HepG2 (cell line): ENCODE results near the gene ZC3H18. TPM values are rescaled to one million over a fixed set of nuclear protein-coding genes. Genes with fewer than 3 reads are reported as not detected.

Experiments used
- CHCHD3 ChIP-seq: sonication (generic); formaldehyde crosslinking; IDR thresholded peaks from 2 replicates; pipeline ENCODE4 v1.8.0; 2022; ENCODE audit warnings: mild to moderate bottlenecking, missing genetic modification reagents, moderate library complexity
- CHD4 ChIP-seq: fragments of 200-600 bp; sonication (generic); IDR thresholded peaks from 2 replicates; pipeline ENCODE4 v1.7.0; 2017; ENCODE audit warnings: mild to moderate bottlenecking, low read length, borderline replicate concordance
- FOXC1 ChIP-seq: sonication (generic); formaldehyde crosslinking; IDR thresholded peaks from 2 replicates; pipeline ENCODE4 v1.8.0; 2022; ENCODE audit warnings: mild to moderate bottlenecking, missing genetic modification reagents, borderline replicate concordance
- HOXA5 ChIP-seq: sonication (generic); formaldehyde crosslinking; IDR thresholded peaks from 2 replicates; pipeline ENCODE4 v1.4.0; 2020; ENCODE audit warnings: missing genetic modification reagents
- KLF15 ChIP-seq: sonication (generic); formaldehyde crosslinking; IDR thresholded peaks from 2 replicates; pipeline ENCODE4 v1.8.1; 2023; ENCODE audit warnings: borderline replicate concordance, mild to moderate bottlenecking, inconsistent platforms, missing genetic modification reagents, mixed read lengths
- MEIS2 ChIP-seq: sonication (generic); formaldehyde crosslinking; IDR thresholded peaks from 2 replicates; pipeline ENCODE4 v1.9.0; 2021; ENCODE audit warnings: mild to moderate bottlenecking, missing genetic modification reagents
- NKX3-1 ChIP-seq: sonication (generic); formaldehyde crosslinking; IDR thresholded peaks from 2 replicates; pipeline ENCODE4 v1.5.0; 2020; ENCODE audit warnings: missing genetic modification reagents
- TAF15 ChIP-seq: fragments of 200-400 bp; formaldehyde crosslinking; IDR thresholded peaks from one replicate; pipeline ENCODE4 v1.6.1; 2018; ENCODE audit warnings: mild to moderate bottlenecking, low read depth, low read length; ENCODE audit not compliant: poor library complexity, severe bottlenecking
- TARDBP ChIP-seq: sonication (generic); formaldehyde crosslinking; IDR thresholded peaks from 2 replicates; pipeline ENCODE4 v1.8.0; 2022; ENCODE audit warnings: mild to moderate bottlenecking, missing genetic modification reagents
- ZNF101 ChIP-seq: sonication (generic); formaldehyde crosslinking; IDR thresholded peaks from 2 replicates; pipeline ENCODE4 v1.4.0; 2020; ENCODE audit warnings: mild to moderate bottlenecking, low read depth, missing genetic modification reagents, borderline replicate concordance
- ZNF180 ChIP-seq: sonication (generic); formaldehyde crosslinking; IDR thresholded peaks from 2 replicates; pipeline ENCODE4 v1.4.0; 2020; ENCODE audit warnings: low read depth, missing genetic modification reagents, borderline replicate concordance
- ZNF251 ChIP-seq: sonication (generic); formaldehyde crosslinking; IDR thresholded peaks from 2 replicates; pipeline ENCODE4 v1.9.0; 2021; ENCODE audit warnings: mild to moderate bottlenecking, missing genetic modification reagents
- ZNF253 ChIP-seq: sonication (generic); formaldehyde crosslinking; IDR thresholded peaks from 2 replicates; pipeline ENCODE4 v1.8.0; 2022; ENCODE audit warnings: mild to moderate bottlenecking, missing genetic modification reagents, borderline replicate concordance
- ZNF317 ChIP-seq: sonication (generic); formaldehyde crosslinking; IDR thresholded peaks from 2 replicates; pipeline ENCODE4 v1.5.0; 2020; ENCODE audit warnings: mild to moderate bottlenecking, missing genetic modification reagents
- ZNF33B ChIP-seq: sonication (generic); formaldehyde crosslinking; IDR thresholded peaks from 2 replicates; pipeline ENCODE4 v1.5.1; 2020; ENCODE audit warnings: mild to moderate bottlenecking, missing genetic modification reagents
- ZNF510 ChIP-seq: sonication (generic); formaldehyde crosslinking; IDR thresholded peaks from 2 replicates; pipeline ENCODE4 v1.4.0; 2020; ENCODE audit warnings: low read depth, mild to moderate bottlenecking, missing genetic modification reagents
- ZNF547 ChIP-seq: sonication (generic); formaldehyde crosslinking; IDR thresholded peaks from 2 replicates; pipeline ENCODE4 v1.5.1; 2020; ENCODE audit warnings: mild to moderate bottlenecking, missing genetic modification reagents
- ZNF790 ChIP-seq: sonication (generic); formaldehyde crosslinking; IDR thresholded peaks from 2 replicates; pipeline ENCODE4 v1.8.0; 2022; ENCODE audit warnings: missing genetic modification reagents, mild to moderate bottlenecking, borderline replicate concordance
- polyA plus RNA-seq, 8 experiments: library from polyadenylated mRNA; depleted of rRNA in 3 of 8; stranded (reverse) in 7 of 8; unstranded in 1 of 8; fragments of >200 nt; fragmentation: Illumina TruSeq in 4 of 8; extraction: Trizol in 4 of 8; gene quantifications; 2 replicates each; pipeline versions ENCODE4 v1.2.1 to v1.2.3, GENCODE V29; 2011 to 2016; ENCODE audit warnings: low read depth in 4 of 8, missing spikeins in 1 of 8, mixed read lengths in 1 of 8; ENCODE audit not compliant: insufficient read depth in 1 of 8
- total RNA-seq, 5 experiments: library from RNA; depleted of rRNA; stranded (reverse); fragments of >200 nt; fragmentation: Illumina TruSeq; extraction: Trizol; gene quantifications; 2 replicates each; pipeline ENCODE4 v1.2.3, GENCODE V29; 2016; ENCODE audit warnings: low read depth in 1 of 5
- TF ChIP-seq, protein P1 (sequence below): sonication (generic); formaldehyde crosslinking; IDR thresholded peaks from 2 replicates; pipeline ENCODE4 v1.4.0; 2020; ENCODE audit warnings: missing genetic modification reagents
- TF ChIP-seq, protein P2 (sequence below): conservative IDR thresholded peaks from 2 replicates; pipeline ENCODE4 v1.6.1; 2018; ENCODE audit warnings: missing genetic modification reagents
- TF ChIP-seq, protein P3 (sequence below): sonication (generic); formaldehyde crosslinking; IDR thresholded peaks from 2 replicates; pipeline ENCODE4 v1.4.0; 2020; ENCODE audit warnings: missing genetic modification reagents, mild to moderate bottlenecking, borderline replicate concordance
- TF ChIP-seq, protein P4 (sequence below): sonication (generic); formaldehyde crosslinking; IDR thresholded peaks from 2 replicates; pipeline ENCODE4 v1.4.0; 2020; ENCODE audit warnings: missing genetic modification reagents, low read depth, mild to moderate bottlenecking, borderline replicate concordance
- TF ChIP-seq, protein P5 (sequence below): sonication (generic); formaldehyde crosslinking; IDR thresholded peaks from 2 replicates; pipeline ENCODE4 v1.8.1; 2023; ENCODE audit warnings: missing genetic modification reagents, mild to moderate bottlenecking, borderline replicate concordance

ZC3H18 gene
- total and polyA plus RNA-seq, 2 of the 13 experiments (the other 11 are each of a cell fraction or from before 2014, with no cell fraction given), result 11.2 to 27.4 TPM

DNA sequence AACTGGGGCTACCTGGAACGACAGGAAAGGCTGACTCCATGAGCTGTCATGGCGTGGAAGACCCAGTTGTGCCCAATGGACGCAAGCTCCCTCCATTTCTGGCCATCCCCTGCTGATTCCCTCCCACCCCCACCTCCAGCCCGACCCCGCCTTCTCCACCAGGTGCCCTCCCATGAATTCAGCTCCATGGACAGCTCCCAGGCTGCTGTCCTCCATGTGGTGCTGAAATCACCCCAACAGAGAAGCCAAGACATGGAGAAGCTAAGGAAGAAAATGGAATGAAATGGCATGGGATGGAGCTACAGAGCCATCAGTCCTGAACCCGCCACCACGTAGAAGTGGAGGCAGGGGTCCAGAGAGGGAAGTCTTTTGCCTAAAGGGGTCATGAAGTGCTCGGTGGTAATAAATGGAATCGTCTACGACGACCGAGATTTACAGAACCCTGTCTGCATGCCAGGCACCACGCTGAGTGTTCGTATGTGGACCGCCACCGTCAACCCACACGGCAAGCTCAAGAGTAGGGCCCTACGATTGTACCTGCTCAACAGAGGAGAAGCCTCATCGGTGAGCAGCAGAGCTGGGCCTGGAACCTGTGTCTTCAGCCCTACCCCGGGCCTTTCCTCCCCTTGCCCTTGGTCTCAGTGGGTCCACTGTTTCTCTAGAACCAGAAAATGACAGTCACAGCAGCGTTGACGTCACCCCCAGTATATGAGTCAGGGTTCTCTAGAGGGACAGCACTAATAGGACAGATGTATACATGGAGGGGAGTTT lies 9.3 kb upstream of the ZC3H18 start (continued):
- TF ChIP-seq, protein P1, sequence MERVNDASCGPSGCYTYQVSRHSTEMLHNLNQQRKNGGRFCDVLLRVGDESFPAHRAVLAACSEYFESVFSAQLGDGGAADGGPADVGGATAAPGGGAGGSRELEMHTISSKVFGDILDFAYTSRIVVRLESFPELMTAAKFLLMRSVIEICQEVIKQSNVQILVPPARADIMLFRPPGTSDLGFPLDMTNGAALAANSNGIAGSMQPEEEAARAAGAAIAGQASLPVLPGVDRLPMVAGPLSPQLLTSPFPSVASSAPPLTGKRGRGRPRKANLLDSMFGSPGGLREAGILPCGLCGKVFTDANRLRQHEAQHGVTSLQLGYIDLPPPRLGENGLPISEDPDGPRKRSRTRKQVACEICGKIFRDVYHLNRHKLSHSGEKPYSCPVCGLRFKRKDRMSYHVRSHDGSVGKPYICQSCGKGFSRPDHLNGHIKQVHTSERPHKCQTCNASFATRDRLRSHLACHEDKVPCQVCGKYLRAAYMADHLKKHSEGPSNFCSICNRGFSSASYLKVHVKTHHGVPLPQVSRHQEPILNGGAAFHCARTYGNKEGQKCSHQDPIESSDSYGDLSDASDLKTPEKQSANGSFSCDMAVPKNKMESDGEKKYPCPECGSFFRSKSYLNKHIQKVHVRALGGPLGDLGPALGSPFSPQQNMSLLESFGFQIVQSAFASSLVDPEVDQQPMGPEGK, result peak; percentile 93
- TF ChIP-seq ZNF510 (CRISPR knock-in tag), result peak; percentile 99
- TF ChIP-seq MEIS2 (CRISPR knock-in tag), result peak; percentile 100
- TF ChIP-seq ZNF253 (CRISPR knock-in tag), result peak; percentile 98
- TF ChIP-seq TARDBP (CRISPR knock-in tag), result peak; percentile 71; the same call in 1 of the 2 replicates
- no peak for TF ChIP-seq TAF15
- TF ChIP-seq FOXC1 (CRISPR knock-in tag), result peak; percentile 89; the same call in 1 of the 2 replicates
- TF ChIP-seq, protein P2, sequence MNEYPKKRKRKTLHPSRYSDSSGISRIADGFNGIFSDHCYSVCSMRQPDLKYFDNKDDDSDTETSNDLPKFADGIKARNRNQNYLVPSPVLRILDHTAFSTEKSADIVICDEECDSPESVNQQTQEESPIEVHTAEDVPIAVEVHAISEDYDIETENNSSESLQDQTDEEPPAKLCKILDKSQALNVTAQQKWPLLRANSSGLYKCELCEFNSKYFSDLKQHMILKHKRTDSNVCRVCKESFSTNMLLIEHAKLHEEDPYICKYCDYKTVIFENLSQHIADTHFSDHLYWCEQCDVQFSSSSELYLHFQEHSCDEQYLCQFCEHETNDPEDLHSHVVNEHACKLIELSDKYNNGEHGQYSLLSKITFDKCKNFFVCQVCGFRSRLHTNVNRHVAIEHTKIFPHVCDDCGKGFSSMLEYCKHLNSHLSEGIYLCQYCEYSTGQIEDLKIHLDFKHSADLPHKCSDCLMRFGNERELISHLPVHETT, result peak; percentile 99
- no peak for TF ChIP-seq CHD4
- TF ChIP-seq, protein P3, sequence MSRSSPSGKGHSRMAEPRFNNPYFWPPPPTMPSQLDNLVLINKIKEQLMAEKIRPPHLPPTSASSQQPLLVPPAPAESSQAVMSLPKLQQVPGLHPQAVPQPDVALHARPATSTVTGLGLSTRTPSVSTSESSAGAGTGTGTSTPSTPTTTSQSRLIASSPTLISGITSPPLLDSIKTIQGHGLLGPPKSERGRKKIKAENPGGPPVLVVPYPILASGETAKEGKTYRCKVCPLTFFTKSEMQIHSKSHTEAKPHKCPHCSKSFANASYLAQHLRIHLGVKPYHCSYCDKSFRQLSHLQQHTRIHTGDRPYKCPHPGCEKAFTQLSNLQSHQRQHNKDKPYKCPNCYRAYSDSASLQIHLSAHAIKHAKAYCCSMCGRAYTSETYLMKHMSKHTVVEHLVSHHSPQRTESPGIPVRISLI (CRISPR knock-in tag), result peak; percentile 72
- TF ChIP-seq ZNF790, result peak; percentile 99
- TF ChIP-seq ZNF547, result peak; percentile 97
- TF ChIP-seq CHCHD3 (CRISPR knock-in tag), result peak; percentile 100
- peak; percentile 100 for TF ChIP-seq NKX3-1 (CRISPR knock-in tag)
- peak; percentile 99 for TF ChIP-seq ZNF251
- TF ChIP-seq, protein P4, sequence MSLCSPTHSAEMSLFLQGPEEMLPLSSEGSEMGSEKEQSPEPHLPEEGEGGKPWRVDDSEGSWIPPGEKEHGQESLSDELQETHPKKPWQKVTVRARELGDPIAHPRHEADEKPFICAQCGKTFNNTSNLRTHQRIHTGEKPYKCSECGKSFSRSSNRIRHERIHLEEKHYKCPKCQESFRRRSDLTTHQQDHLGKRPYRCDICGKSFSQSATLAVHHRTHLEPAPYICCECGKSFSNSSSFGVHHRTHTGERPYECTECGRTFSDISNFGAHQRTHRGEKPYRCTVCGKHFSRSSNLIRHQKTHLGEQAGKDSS, result peak; percentile 98
- TF ChIP-seq KLF15, result peak; percentile 99
- peak; percentile 96; the same call in 1 of the 2 replicates for TF ChIP-seq ZNF180 (CRISPR knock-in tag)
- TF ChIP-seq ZNF33B (CRISPR knock-in tag), result peak; percentile 96; the same call in 1 of the 2 replicates
- TF ChIP-seq, protein P5, sequence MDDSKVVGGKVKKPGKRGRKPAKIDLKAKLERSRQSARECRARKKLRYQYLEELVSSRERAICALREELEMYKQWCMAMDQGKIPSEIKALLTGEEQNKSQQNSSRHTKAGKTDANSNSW (CRISPR knock-in tag), result peak; percentile 82; the same call in 1 of the 2 replicates
- TF ChIP-seq ZNF101 (CRISPR knock-in tag), result peak; percentile 97
- peak; percentile 100 for TF ChIP-seq HOXA5 (CRISPR knock-in tag)
- TF ChIP-seq ZNF317, result peak; percentile 94
